Thyroid gland (tissue), 4 donors: ENCODE measurements around the gene DLX1.

ENCODE experiments used
- CTCF ChIP-seq, 6 experiments: fragments of 200-600 bp in 3 of 6; fragments of 450-650 bp in 3 of 6; sonication (generic) in 3 of 6; IDR thresholded peaks; one replicate each; pipeline ENCODE4 v1.5.1; 2016 to 2019; ENCODE audit warnings: antibody characterized with exemption in 6 of 6, mild to moderate bottlenecking in 2 of 6, inconsistent platforms in 1 of 6, moderate library complexity in 1 of 6
- POLR2A ChIP-seq, 2 donors: fragments of 450-650 bp; IDR thresholded peaks; one replicate each; pipeline ENCODE4 v1.6.1; 2017; ENCODE audit warnings: antibody characterized with exemption in 2 of 2, mild to moderate bottlenecking in 2 of 2, moderate library complexity in 1 of 2

- no peak for TF ChIP-seq POLR2A (IDR thresholded peaks at IDR 0.05)
- TF ChIP-seq CTCF (IDR thresholded peaks at IDR 0.05), result no peak
Observed at GRCh38 chr2:172046080-172046678, 39.1 kb upstream of the DLX1 start.
